Activated CD4-positive, alpha-beta T cell treated with anti-CD3 and anti-CD28 coated beads, Interleukin-2, amount 50 U/mL, for 4 hours (primary cell): Measurements from ENCODE around the gene BPIFB4.

ENCODE experiments used
- DNase-seq, 2 experiments: peaks; one replicate each; pipeline ENCODE4 v3.0.0-alpha.2; 2020

Gene BPIFB4

GRCh38 chr20:33062105-33062824, 17.2 kb upstream of the BPIFB4 start:
- DNase-seq, result no peak

GRCh38 chr20:33062825-33063149, 16.7 kb upstream of the BPIFB4 start:
- no peak for DNase-seq

GRCh38 chr20:33063271-33063670, 16.2 kb upstream of the BPIFB4 start:
- no peak for DNase-seq

DNA sequence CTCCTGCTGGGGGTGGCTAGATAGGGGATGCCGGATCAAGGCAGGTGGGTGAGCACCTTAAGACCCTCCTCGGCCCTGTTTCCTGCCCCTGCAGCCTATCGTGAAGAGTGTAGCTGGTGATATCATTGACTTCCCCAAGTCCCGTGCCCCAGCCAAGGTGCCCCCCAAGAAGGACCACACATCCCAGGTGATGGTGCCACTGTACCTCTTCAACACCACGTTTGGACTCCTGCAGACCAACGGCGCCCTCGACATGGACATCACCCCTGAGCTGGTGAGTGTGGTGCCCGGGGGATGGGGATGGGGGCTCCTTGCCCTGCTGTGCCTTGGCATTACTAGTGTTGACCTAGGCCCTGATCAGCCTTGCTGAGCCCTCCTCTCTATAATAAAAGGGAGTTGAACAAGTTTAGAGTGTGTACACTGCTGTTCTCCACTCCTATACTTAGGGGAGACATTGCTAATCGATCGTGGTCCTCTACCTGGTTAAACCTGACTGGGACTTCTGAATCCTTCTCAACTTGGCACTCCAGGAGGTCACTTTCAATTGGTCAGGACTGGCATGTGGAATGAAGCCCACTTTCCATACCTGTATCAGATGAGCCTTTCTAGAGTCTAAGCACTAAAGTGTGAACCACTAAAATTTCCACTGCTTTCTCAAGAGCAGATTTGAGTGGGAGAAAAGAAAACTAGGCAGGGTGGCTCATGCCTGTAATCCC, 14.7 kb upstream of the BPIFB4 start:
- DNase-seq, result no peak

DNA sequence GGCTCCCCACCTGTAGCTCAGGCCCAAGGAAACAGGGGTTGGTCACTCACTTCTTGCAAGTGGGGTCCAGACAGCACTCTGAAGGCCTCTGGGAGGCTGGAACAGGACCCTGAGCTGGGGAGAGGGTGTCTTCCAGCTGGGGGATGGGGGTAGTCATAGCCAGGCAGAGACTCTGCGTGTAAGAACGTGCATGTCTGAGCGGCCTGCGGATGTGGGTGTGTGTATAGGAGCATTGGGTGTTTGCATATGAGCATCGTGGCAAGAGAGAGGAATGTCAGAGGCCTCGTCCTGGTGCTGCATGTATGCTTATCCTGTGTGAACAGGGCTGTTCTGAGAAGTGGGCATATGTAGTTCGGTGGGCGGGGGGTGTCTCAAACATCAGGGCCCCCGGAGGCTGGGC, 13.7 kb upstream of the BPIFB4 start:
- DNase-seq, result no peak

DNA sequence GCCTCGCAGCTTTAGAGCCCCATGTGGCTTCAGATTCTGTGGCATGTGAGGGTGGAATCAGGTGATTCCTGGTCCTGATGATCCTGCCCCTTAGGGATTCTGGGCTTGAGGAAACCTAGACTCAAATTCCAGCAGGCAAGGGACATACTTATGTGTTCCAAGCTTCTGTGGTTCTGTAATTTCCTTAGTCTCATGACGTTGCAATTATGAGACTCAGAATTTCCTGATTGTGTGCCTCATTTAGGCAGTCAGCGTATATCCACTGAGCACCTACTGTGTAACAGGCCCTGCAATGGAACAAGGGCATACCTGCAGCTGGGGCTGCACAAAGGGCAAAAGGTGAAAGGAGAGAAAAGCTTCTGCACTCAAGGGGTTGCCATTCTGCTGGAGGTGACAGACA, 11.6 kb upstream of the BPIFB4 start:
- DNase-seq, result no peak

DNA sequence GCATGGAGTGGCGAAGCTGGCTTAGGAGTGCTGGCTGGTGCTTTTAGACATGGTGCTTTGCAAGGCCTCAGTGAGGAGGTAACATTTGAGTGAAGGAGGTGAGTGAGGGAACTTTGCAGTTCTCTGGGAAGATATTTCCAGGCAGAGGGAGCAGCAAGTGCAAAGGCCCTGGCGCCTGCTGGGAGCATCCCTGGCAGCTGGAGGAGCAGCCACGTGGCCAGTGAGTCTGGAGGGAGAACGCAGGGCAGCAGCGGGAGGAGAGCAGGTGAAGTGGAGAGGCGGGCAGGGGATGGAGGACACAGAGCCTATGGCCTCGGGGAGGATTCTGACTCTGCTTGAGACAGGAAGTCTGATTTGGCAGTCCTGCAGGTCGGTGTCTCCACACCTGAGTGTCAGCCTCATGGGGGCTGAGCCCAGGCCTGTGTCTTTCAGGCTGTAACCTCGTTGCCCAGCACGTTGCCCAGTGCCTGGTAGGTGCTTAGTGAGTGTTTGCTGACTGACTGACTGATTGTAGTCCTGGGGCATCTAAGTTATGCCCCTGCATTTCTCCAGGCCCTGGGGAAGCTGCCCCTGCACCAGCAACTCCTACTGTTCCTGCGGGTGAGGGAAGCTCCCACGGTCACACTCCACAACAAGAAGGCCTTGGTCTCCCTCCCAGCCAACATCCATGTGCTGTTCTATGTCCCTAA, 11.0 kb upstream of the BPIFB4 start:
- DNase-seq, result no peak

DNA sequence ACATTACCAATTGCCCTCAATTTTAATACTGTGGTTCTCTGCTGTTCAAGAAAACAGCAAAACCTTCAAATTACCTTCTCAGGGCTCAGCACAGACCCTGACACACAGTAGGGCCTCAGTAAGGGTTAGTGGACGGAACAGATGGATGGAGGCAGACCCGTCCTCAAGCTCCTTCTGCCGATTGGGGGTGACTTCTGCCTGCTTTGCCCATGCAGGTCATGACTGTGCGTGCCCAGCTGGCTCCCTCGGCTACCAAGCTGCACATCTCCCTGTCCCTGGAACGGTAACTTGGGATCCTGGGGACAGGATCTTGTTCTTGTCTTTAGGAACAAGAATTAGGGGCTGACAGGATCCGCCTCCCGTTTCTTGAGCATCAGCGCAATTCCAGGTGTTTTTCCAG, 9.8 kb upstream of the BPIFB4 start:
- DNase-seq, result no peak

DNA sequence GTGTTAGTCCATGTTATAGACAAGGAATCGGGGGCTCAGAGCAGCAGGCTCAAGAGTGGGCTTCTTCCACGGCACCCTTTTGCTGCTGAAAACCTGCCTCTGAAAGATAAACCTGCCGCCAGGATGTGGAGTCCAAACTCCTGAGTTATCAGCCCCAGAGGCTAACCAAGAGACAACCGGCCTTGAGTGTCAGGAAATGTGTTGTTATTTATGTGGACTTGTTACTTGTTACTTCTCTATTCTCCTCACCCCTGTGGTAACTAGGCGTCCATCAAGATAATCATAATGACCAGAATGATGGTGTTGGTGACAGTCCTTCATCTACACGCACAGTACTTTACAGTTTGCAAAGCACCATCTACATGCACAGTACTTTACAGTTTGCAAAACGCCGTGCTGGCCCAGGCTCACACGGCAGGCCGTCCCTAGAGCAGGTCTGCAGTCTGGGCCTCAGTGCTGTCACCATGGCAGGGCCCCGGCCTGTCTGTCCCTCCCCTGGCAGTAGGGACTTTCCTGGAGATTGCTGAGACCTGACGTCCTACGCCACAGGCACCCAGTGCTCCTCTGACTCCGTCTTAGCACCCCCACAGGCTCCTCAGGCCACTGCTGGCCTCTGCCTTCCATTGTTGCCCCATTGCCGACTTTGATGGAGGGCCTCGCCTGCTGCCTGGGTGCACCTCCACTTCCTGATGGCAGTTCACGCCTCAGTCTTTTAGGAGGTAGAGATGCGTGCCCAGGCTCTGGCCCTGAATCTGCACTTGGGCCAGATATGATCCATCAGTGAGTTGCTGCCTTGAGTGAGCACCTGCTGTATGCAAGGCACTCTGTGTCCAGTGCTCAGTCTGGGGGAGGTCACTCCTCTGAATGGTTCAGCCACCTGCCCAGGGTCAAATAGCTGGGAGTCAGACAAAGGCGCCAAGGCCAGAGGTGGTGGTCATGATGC, 9.1 kb upstream of the BPIFB4 start:
- DNase-seq, result no peak

- no peak for DNase-seq
Observed at GRCh38 chr20:33071198-33071597, 8.2 kb upstream of the BPIFB4 start.

GRCh38 chr20:33072362-33072761, 7.1 kb upstream of the BPIFB4 start:
- no peak for DNase-seq

DNA sequence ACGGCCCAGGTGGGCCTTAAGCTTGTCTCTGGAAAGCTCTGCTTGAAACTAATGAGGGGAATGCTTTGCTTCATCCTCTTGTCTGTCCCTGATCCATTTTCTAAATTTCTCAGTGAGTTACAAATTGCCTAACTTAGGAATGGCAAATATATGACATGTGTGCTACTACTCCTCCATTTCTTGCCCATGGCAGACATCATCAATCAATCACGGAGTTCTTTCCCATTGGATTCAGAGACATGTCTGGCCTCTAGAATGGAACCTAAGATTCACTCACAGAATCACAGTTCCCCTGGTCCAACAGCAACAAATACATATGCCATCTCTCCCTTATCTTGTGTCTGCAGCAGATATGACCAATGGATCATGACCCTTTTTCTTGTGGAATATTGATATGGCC, 6.6 kb upstream of the BPIFB4 start:
- DNase-seq, result no peak

GRCh38 chr20:33074675-33075074, 4.8 kb upstream of the BPIFB4 start:
- no peak for DNase-seq

- no peak for DNase-seq
Observed at GRCh38 chr20:33075281-33075680, 4.2 kb upstream of the BPIFB4 start.

GRCh38 chr20:33076662-33077372, 2.6 kb upstream of the BPIFB4 start:
- no peak for DNase-seq

- no peak for DNase-seq
Observed at GRCh38 chr20:33081411-33082154, 2.1 kb downstream of the BPIFB4 start.

- DNase-seq, result no peak
Observed at GRCh38 chr20:33082546-33082945, 3.1 kb downstream of the BPIFB4 start.

- DNase-seq, result no peak
Observed at GRCh38 chr20:33083544-33084340, 4.3 kb downstream of the BPIFB4 start.

DNA sequence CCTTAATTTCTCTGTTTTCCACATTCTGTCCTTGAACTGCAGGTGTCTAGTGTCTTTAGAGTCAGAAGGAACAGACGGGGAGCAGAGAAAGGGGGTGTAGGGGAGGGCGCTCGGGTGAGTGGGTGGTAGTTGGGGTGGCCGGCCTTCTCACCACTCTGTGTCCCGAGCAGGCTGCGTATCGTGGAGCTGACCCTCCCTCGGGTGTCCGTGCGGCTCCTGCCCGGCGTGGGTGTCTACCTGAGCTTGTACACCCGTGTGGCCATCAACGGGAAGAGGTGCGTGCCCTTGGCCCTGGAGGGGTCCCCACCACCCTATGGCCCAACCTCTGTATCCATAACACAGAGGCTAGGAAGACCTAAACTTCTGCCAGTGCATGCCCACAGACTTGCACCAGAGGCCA, 5.3 kb downstream of the BPIFB4 start:
- no peak for DNase-seq

- DNase-seq, result no peak
Observed at GRCh38 chr20:33086052-33086722, 6.7 kb downstream of the BPIFB4 start.
